Activated CD8-positive, alpha-beta T cell treated with anti-CD3 and anti-CD28 coated beads for 36 hours (primary cell): Measurements from ENCODE around the gene PRKD1. TPM values are rescaled to one million over a fixed set of nuclear protein-coding genes. Genes with fewer than 3 reads are reported as not detected.

ENCODE experiments used
- ATAC-seq: fragments of 200-7000 bp; cut with Tn5 transposase; one replicate; pipeline ENCODE4 v1.10.0; 2021; ENCODE audit warnings: mild to moderate bottlenecking, moderate library complexity
- CTCF ChIA-PET: fragments of 350-600 bp; sonication (Branson Sonifier 250); formaldehyde crosslinking; loops from one replicate; lab custom pipeline; 2021; ENCODE audit warnings: antibody characterized with exemption; lab: Charles Lee
- POLR2A ChIA-PET: fragments of 350-600 bp; sonication (Branson Sonifier 250); formaldehyde crosslinking; loops from one replicate; lab custom pipeline; 2021; ENCODE audit warnings: antibody characterized with exemption; lab: Charles Lee
- DNase-seq: peaks from one replicate; pipeline ENCODE4 v3.0.0-alpha.2; 2020
- H3K27ac Mint-ChIP-seq: one replicate; pipeline ENCODE4 v1.8.0; 2021; ENCODE audit warnings: mild to moderate bottlenecking, mixed read lengths
- H3K27me3 Mint-ChIP-seq: one replicate; pipeline ENCODE4 v1.8.0; 2021; ENCODE audit warnings: mixed read lengths
- H3K36me3 Mint-ChIP-seq: one replicate; pipeline ENCODE4 v1.8.0; 2021; ENCODE audit warnings: low read depth, mixed read lengths
- H3K4me1 Mint-ChIP-seq: one replicate; pipeline ENCODE4 v1.8.0; 2021; ENCODE audit warnings: low read depth, mixed read lengths
- H3K4me3 Mint-ChIP-seq: one replicate; pipeline ENCODE4 v1.8.0; 2021; ENCODE audit warnings: mild to moderate bottlenecking, moderate library complexity, mixed read lengths
- H3K9me3 Mint-ChIP-seq: one replicate; pipeline ENCODE4 v1.8.0; 2021; ENCODE audit warnings: mixed read lengths
- CTCF ChIP-seq: fragments of 200-600 bp; IDR thresholded peaks from one replicate; pipeline ENCODE4 v1.8.0; 2022; ENCODE audit warnings: antibody characterized with exemption, mild to moderate bottlenecking
- intact Hi-C: fragments of 100-400 bp; cut with micrococcal nuclease; formaldehyde crosslinking; loops from one replicate; pipeline ENCODE4 v1.10.0; 2022
- total RNA-seq, 2 experiments: library from RNA; stranded (reverse); gene quantifications; one replicate each; pipeline ENCODE4 v1.2.3, GENCODE V29; 2021

Gene PRKD1
- total RNA-seq, 2 experiments from 2014 or later, result not detected

DNA sequence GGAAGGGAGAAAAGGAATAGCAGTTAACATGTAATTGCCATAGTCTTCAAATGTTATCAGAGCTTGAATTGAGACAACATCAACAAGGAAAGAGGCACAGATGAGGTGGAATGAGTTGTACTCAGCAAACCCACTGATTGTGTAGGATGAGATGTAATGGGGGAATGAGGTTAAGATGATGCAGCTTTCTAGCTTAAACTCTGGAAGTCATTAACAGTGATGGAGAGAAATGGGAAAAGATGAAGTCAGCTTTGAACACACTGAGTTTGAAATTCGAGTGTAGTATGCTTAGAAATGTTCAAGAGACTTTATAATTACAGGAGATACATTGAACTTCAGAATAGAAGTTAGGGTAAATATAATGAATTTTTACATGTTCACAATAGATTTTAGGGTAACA, 106.9 kb downstream of the PRKD1 start:
- no peak for ATAC-seq
- ChIA-PET CTCF (no interaction called here), POLR2A (interaction anchor here (0.5 to 0.7 kb wide), 2 partner anchors 61 to 561 kb away, joined by 3 to 5 read pairs; no protein-coding TSS in a partner anchor)
- Mint-ChIP-seq H3K4me3 (no peak overlapping the region), H3K36me3 (no peaks in the 10 kb centered on the region), H3K27ac (no peak overlapping the region), H3K27me3 (no peaks in the 10 kb centered on the region), H3K4me1 (no peaks in the 10 kb centered on the region), H3K9me3 (peaks cover 2% of the 10 kb centered on the region)
- no peak for TF ChIP-seq CTCF
- intact Hi-C loops, result no loop called here
- DNase-seq, result no peak

DNA sequence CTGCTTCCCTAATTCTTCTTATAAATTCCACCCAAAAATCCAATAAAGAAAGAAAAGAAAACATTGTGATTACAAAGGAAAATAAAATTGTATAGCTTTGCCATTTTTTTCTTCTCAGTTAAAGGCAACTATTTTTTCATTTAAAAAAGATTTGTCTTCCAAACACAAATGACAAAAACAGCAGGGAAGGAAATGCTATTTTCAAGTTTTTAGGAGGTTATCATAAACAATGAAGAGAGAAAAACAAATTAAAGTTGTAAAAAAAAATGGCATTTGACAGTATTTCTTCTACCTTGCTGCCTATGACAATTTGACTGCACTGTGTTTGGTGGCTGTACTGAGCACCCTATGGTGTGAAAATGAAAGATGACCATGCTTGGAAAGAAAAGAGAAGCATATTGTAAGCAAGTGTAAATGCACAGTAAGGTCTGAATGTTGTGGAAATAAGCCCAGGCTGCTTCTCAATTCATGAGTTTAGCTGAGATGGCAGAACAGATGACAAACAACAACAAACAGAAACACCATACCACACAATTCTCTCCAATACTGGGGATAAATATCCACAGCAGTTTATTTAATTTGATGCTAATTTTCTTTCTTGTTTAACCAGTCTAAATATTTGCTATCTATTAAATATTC, 109.8 kb downstream of the PRKD1 start:
- ChIA-PET CTCF (no interaction called here), POLR2A (no interaction called here)
- TF ChIP-seq CTCF, result no peak
- intact Hi-C loops, result no loop called here
- H3K27ac Mint-ChIP-seq, result no peak overlapping the region
- H3K4me1 Mint-ChIP-seq, result no peaks in the 10 kb centered on the region
- H3K36me3 Mint-ChIP-seq, result no peaks in the 10 kb centered on the region
- H3K9me3 Mint-ChIP-seq, result peaks cover 3% of the 10 kb centered on the region
- H3K27me3 Mint-ChIP-seq, result no peaks in the 10 kb centered on the region
- ATAC-seq, result no peak
- no peak overlapping the region for H3K4me3 Mint-ChIP-seq
- no peak for DNase-seq

DNA sequence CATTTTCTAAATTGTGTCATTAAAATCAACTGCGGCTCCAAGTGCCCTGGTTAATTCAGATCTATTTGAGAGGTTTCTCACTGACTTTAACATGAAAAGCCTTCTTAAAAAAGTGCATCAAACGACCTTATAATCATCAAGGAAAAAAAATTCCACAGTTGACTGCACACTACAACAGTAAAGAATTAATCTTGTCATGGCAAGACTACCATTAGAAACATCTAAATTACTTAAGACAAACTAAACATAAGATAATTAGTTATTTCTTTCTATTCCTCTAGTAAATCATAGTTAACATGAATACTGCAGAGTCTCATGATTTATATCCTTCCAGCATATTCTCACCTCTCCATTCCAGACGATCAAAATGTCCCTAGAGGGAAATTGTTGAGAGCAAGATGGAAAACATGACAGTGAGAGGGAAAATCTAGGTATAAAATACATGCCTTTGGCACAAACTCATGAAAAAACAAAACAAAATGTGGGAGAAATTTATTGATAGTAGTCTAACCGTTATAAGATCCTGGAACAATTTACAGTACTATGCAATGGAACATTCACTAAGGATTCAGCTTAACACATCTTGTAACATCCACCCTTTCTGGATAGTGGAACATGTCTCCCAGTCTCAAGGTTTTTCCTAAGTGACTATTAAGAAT, 112.5 kb downstream of the PRKD1 start:
- Mint-ChIP-seq H3K27ac (no peak overlapping the region), H3K4me3 (no peak overlapping the region), H3K36me3 (no peaks in the 10 kb centered on the region), H3K27me3 (no peaks in the 10 kb centered on the region), H3K4me1 (no peaks in the 10 kb centered on the region), H3K9me3 (peaks cover 3% of the 10 kb centered on the region)
- DNase-seq (no peak), ATAC-seq (no peak)
- intact Hi-C loops, result no loop called here
- no peak for TF ChIP-seq CTCF
- ChIA-PET CTCF (no interaction called here), POLR2A (no interaction called here)

- POLR2A ChIA-PET, result no interaction called here
Measured at GRCh38 chr14:29814156-29815015, 113.3 kb downstream of the PRKD1 start.

More at GRCh38 chr14:29814156-29815015, 113.3 kb downstream of the PRKD1 start:
- Mint-ChIP-seq H3K36me3 (no peaks in the 10 kb centered on the region), H3K27ac (no peak overlapping the region), H3K4me1 (no peaks in the 10 kb centered on the region), H3K27me3 (no peaks in the 10 kb centered on the region), H3K4me3 (no peak overlapping the region), H3K9me3 (peaks cover 5% of the 10 kb centered on the region)
- intact Hi-C loops, result no loop called here
- ATAC-seq, result no peak
- no peak for TF ChIP-seq CTCF
- no peak for DNase-seq
- CTCF ChIA-PET, result no interaction called here
